Activated CD8-positive, alpha-beta T cell treated with anti-CD3 and anti-CD28 coated beads for 36 hours (primary cell): Measurements from ENCODE around the gene MPP4. TPM values are rescaled to one million over a fixed set of nuclear protein-coding genes. Genes with fewer than 3 reads are reported as not detected.

Source experiments
- ATAC-seq: fragments of 200-7000 bp; cut with Tn5 transposase; one replicate; pipeline ENCODE4 v1.10.0; 2021; ENCODE audit warnings: mild to moderate bottlenecking, moderate library complexity
- CTCF ChIA-PET: fragments of 350-600 bp; sonication (Branson Sonifier 250); formaldehyde crosslinking; loops from one replicate; lab custom pipeline; 2021; ENCODE audit warnings: antibody characterized with exemption; lab: Charles Lee
- POLR2A ChIA-PET: fragments of 350-600 bp; sonication (Branson Sonifier 250); formaldehyde crosslinking; loops from one replicate; lab custom pipeline; 2021; ENCODE audit warnings: antibody characterized with exemption; lab: Charles Lee
- DNase-seq: peaks from one replicate; pipeline ENCODE4 v3.0.0-alpha.2; 2020
- H3K27ac Mint-ChIP-seq: one replicate; pipeline ENCODE4 v1.8.0; 2021; ENCODE audit warnings: mild to moderate bottlenecking, mixed read lengths
- H3K27me3 Mint-ChIP-seq: one replicate; pipeline ENCODE4 v1.8.0; 2021; ENCODE audit warnings: mixed read lengths
- H3K36me3 Mint-ChIP-seq: one replicate; pipeline ENCODE4 v1.8.0; 2021; ENCODE audit warnings: low read depth, mixed read lengths
- H3K4me1 Mint-ChIP-seq: one replicate; pipeline ENCODE4 v1.8.0; 2021; ENCODE audit warnings: low read depth, mixed read lengths
- H3K4me3 Mint-ChIP-seq: one replicate; pipeline ENCODE4 v1.8.0; 2021; ENCODE audit warnings: mild to moderate bottlenecking, moderate library complexity, mixed read lengths
- H3K9me3 Mint-ChIP-seq: one replicate; pipeline ENCODE4 v1.8.0; 2021; ENCODE audit warnings: mixed read lengths
- CTCF ChIP-seq: fragments of 200-600 bp; IDR thresholded peaks from one replicate; pipeline ENCODE4 v1.8.0; 2022; ENCODE audit warnings: antibody characterized with exemption, mild to moderate bottlenecking
- intact Hi-C: fragments of 100-400 bp; cut with micrococcal nuclease; formaldehyde crosslinking; loops from one replicate; pipeline ENCODE4 v1.10.0; 2022
- total RNA-seq, 2 experiments: library from RNA; stranded (reverse); gene quantifications; one replicate each; pipeline ENCODE4 v1.2.3, GENCODE V29; 2021

The MPP4 gene
- total RNA-seq, 2 experiments from 2014 or later, result not detected

GRCh38 chr2:201656740-201657139 is 41.7 kb downstream of the MPP4 start:
- TF ChIP-seq CTCF, result no peak
- H3K4me1 Mint-ChIP-seq, result no peaks in the 10 kb centered on the region
- CTCF ChIA-PET, result no interaction called here
- POLR2A ChIA-PET, result no interaction called here
- H3K36me3 Mint-ChIP-seq, result no peaks in the 10 kb centered on the region
- no peak for ATAC-seq
- no peaks in the 10 kb centered on the region for H3K27me3 Mint-ChIP-seq
- no peak overlapping the region for H3K4me3 Mint-ChIP-seq
- intact Hi-C loops, result no loop called here
- H3K9me3 Mint-ChIP-seq, result no peaks in the 10 kb centered on the region
- H3K27ac Mint-ChIP-seq, result no peak overlapping the region
- no peak for DNase-seq

GRCh38 chr2:201656102-201656501 is 42.3 kb downstream of the MPP4 start:
- DNase-seq (no peak), ATAC-seq (no peak)
- Mint-ChIP-seq H3K27ac (no peak overlapping the region), H3K9me3 (no peaks in the 10 kb centered on the region), H3K36me3 (no peaks in the 10 kb centered on the region), H3K27me3 (peaks cover 1% of the 10 kb centered on the region), H3K4me1 (no peaks in the 10 kb centered on the region), H3K4me3 (no peak overlapping the region)
- TF ChIP-seq CTCF, result no peak
- CTCF ChIA-PET, result no interaction called here
- POLR2A ChIA-PET, result no interaction called here
- intact Hi-C loops, result no loop called here

- intact Hi-C loops, result no loop called here
- no peaks in the 10 kb centered on the region for H3K36me3 Mint-ChIP-seq
These were observed 43.6 kb downstream of the MPP4 start for GRCh38 chr2:201654616-201655384.

GRCh38 chr2:201653221-201653620 is 45.2 kb downstream of the MPP4 start:
- Mint-ChIP-seq H3K9me3 (no peaks in the 10 kb centered on the region), H3K4me3 (no peak overlapping the region), H3K27me3 (peaks cover 3% of the 10 kb centered on the region), H3K27ac (no peak overlapping the region), H3K4me1 (no peaks in the 10 kb centered on the region), H3K36me3 (no peaks in the 10 kb centered on the region)
- POLR2A ChIA-PET, result interaction anchor here (1.7 kb wide), 1 partner anchor 10 kb away, joined by 9 read pairs; the partner anchor contains the start of gene TMEM237
- TF ChIP-seq CTCF, result no peak
- no peak for DNase-seq
- CTCF ChIA-PET, result no interaction called here
- ATAC-seq, result no peak
- intact Hi-C loops, result no loop called here

More at GRCh38 chr2:201654616-201655384, 43.6 kb downstream of the MPP4 start:
- Mint-ChIP-seq H3K4me3 (no peak overlapping the region), H3K4me1 (no peaks in the 10 kb centered on the region), H3K27ac (no peak overlapping the region), H3K9me3 (no peaks in the 10 kb centered on the region), H3K27me3 (peaks cover 3% of the 10 kb centered on the region)
- DNase-seq, result no peak
- ATAC-seq, result no peak
- no peak for TF ChIP-seq CTCF
- ChIA-PET POLR2A (interaction anchor here (1.7 kb wide), 1 partner anchor 12 kb away, joined by 9 read pairs; the partner anchor contains the start of gene TMEM237), CTCF (interaction anchor here (0.9 kb wide), 1 partner anchor 53 kb away, joined by 3 read pairs; no protein-coding TSS in a partner anchor)

GRCh38 chr2:201649442-201649841 is 49.0 kb downstream of the MPP4 start:
- H3K27me3 Mint-ChIP-seq, result peaks cover 3% of the 10 kb centered on the region
- no peak for ATAC-seq
- intact Hi-C loops, result loop anchor here (10.0 kb wide), 1 partner anchor 195 kb away; the partner anchor contains the start of genes STRADB and TRAK2
- no peaks in the 10 kb centered on the region for H3K4me1 Mint-ChIP-seq
- no peak for DNase-seq
- no peaks in the 10 kb centered on the region for H3K36me3 Mint-ChIP-seq
- H3K9me3 Mint-ChIP-seq, result no peaks in the 10 kb centered on the region
- ChIA-PET CTCF (no interaction called here), POLR2A (no interaction called here)
- no peak overlapping the region for H3K4me3 Mint-ChIP-seq
- TF ChIP-seq CTCF, result no peak
- no peak overlapping the region for H3K27ac Mint-ChIP-seq
